Measurements from ENCODE around the gene PRDM2.
A peak's percentile ranks its signal among the peaks of the same experiment; 100 is the strongest.

DNA sequence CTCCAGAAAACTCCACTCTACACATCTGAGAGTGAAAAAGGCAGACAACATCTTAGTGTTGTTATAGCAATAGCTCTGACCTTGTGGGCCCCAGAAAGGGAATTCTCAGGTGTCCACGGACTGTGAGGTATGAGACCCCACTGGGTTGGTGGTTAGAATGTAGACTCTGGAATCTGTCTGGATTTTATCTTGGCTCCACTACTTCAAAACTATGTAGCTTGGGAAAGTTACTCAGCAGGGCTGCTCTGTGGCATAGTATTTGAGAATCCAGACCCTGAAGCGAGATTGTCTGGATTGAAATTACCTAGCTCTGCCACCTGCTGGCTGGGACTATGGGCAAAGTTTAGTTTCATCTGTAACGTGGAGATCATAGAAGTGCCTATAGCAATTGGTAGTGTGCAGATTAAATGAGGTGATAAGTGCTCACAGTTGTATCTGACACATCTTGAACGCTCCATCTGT, 25.8 kb downstream of the PRDM2 start:
- TF ChIP-seq CTCF (IDR thresholded peaks at IDR 0.05) (peak in 5 of 6 experiments; percentile 44 to 56 (median 52)), POLR2A (IDR thresholded peaks at IDR 0.05) (no peak)
